GM12873 (cell line): Measurements from ENCODE around the gene NTN1.
A peak's percentile ranks its signal among the peaks of the same experiment; 100 is the strongest.

Experiments
- TF ChIP-seq, protein P1 (sequence below): IDR thresholded peaks from 2 replicates; pipeline ENCODE4 v1.5.1; 2012; ENCODE audit warnings: low read depth, mild to moderate bottlenecking, moderate library complexity, low read length, control low read depth; ENCODE audit not compliant: insufficient read depth; ENCODE audit errors: missing control alignments

NTN1 gene

GRCh38 chr17:9021158-9021991 is at the start of gene NTN1:
NTN1 (plus strand) TSS chr17:9021510; CDS start chr17:9022374, 864 bp downstream.
- TF ChIP-seq, protein P1, sequence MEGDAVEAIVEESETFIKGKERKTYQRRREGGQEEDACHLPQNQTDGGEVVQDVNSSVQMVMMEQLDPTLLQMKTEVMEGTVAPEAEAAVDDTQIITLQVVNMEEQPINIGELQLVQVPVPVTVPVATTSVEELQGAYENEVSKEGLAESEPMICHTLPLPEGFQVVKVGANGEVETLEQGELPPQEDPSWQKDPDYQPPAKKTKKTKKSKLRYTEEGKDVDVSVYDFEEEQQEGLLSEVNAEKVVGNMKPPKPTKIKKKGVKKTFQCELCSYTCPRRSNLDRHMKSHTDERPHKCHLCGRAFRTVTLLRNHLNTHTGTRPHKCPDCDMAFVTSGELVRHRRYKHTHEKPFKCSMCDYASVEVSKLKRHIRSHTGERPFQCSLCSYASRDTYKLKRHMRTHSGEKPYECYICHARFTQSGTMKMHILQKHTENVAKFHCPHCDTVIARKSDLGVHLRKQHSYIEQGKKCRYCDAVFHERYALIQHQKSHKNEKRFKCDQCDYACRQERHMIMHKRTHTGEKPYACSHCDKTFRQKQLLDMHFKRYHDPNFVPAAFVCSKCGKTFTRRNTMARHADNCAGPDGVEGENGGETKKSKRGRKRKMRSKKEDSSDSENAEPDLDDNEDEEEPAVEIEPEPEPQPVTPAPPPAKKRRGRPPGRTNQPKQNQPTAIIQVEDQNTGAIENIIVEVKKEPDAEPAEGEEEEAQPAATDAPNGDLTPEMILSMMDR: no peak

DNA sequence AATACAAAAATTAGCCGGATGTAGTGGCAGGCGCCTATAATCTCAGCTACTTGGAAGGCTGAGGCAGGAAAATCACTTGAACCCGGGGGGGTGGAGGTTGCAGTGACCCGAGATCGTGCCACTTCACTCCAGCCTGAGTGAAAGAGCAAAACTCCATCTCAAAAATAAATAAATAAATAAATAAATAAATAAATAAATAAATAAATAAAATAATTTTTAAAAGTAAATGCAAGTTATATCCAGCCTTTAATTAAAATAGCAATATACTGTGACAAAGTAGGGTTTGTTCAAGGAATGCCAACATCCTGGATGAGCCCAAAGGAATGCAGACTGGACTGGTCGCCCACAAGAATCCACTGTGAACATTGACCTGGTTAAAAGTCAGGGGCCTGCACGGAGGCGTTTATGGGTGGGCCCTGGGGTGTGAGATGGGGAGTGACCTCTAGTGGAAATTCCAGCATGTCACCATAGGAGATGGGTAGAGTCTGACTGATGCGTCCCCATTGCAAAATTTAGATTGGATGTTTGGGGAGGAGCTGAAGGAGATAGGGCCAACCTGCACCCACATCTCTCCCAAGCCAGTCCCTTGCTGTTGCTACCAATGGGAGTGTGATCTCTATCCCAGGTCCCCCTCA is 46.1 kb upstream of the NTN1 start:
- TF ChIP-seq, protein P1: peak; percentile 14

DNA sequence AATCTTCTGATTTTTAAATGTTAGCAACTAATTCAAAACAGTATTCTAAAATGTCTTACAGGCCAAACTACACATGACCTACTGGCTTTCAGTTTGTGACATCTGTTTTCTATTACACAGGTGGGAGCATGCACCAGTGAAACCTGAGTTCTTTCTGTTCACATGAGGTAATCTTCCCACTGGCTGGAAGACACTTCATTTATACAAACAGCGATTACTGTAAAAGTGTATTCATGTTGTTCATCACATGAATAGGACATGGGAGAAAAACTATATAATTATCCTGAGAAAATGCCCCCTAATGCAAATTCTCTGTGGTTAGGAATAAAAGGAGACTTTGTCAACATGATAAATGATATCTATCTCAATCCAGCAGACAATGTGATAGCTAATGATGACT is 44.7 kb upstream of the NTN1 start:
- TF ChIP-seq, protein P1: no peak

GRCh38 chr17:8979715-8980114 is 41.6 kb upstream of the NTN1 start:
- TF ChIP-seq, protein P1: no peak

DNA sequence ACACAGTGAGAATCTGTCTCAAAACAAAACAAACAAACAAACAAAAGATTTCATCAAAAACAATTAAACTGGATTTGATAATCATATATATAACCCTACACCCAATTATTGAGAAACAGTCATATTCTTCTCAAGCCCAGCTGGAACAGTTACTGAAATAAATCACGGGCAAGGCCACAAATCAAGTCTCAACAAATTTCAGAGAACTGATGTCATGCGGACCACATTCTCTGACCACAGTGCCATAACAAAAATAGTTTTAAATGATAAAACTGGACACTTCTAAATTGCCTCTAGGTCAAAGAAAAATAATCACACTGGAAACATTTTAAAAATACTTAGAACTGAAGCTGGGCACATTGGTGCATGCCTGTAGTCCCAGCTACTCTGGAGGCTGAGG is 39.9 kb upstream of the NTN1 start:
- TF ChIP-seq, protein P1: no peak

DNA sequence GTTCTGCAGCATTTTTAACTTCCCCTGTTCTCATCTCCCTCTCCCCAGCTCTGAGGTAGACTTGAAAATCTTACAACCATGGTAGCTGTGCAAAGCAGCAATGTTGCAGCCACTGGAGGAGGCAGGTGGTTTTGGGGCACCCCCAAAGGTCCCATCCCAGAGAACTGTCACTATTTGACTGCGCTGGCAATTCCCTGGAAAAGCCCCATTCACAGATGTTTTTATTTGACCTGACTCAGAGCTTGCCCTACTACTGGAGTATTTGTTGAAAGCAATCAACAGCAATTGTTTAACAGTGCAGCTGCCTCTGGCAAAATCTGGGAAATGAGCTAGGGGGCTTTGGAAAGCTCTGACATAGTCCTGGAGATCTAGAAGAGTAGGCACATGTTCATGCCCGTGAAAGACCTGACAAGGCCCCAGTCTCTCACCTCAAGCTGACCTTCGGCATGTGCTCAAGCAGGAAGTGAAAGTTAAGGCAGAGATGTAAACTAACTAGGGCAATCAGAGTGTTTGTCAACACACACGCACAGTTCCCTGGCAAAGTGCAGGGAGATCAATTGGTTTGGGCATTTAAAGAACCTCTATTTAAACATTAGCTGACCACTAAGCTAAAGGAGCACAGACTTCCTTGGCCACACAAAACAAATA is 36.1 kb upstream of the NTN1 start:
- TF ChIP-seq, protein P1: no peak

- TF ChIP-seq, protein P1: peak; percentile 37
These were observed 35.0 kb upstream of the NTN1 start for GRCh38 chr17:8986295-8986694.
